HG03457 (cell line): ENCODE measurements around the gene PHPT1.
"Not testable (repeated sequence)": the region's sequence is repeated elsewhere in the genome, so short reads cannot be mapped to it uniquely, and the experiment has no call there.

Experiments
- ATAC-seq: cut with Tn5 transposase; IDR thresholded peaks from one replicate; pipeline ENCODE4 v1.9.1; 2021; ENCODE audit warnings: moderate number of reproducible peaks; ENCODE audit not compliant: unreplicated experiment

Gene PHPT1

GRCh38 chr9:136883670-136884069 is 34.5 kb downstream of the PHPT1 start:
- not testable (repeated sequence) for ATAC-seq

GRCh38 chr9:136885950-136886578 is 36.9 kb downstream of the PHPT1 start, which contains the start of gene TRAF2:
TSS of gene TRAF2 (plus strand) at chr9:136886516. CDS start at chr9:136898741, 12,225 bp downstream.
- ATAC-seq = peak; percentile 73

- peak; percentile 17 for ATAC-seq
Measured at GRCh38 chr9:136886610-136887597, 37.7 kb downstream of the PHPT1 start.

- no peak for ATAC-seq
Measured at GRCh38 chr9:136888454-136888853, 39.2 kb downstream of the PHPT1 start.

GRCh38 chr9:136889858-136890257 is 40.6 kb downstream of the PHPT1 start:
- ATAC-seq = no peak

- no peak for ATAC-seq
Measured at GRCh38 chr9:136890661-136891060, 41.5 kb downstream of the PHPT1 start.

GRCh38 chr9:136896027-136896426 is 46.8 kb downstream of the PHPT1 start:
- no peak for ATAC-seq

- ATAC-seq = no peak
Measured at GRCh38 chr9:136898483-136899100, 49.4 kb downstream of the PHPT1 start.

- ATAC-seq = no peak
Measured at GRCh38 chr9:136899196-136899595, 50.0 kb downstream of the PHPT1 start.

- ATAC-seq = no peak
Measured at GRCh38 chr9:136900556-136900955, 51.3 kb downstream of the PHPT1 start.
